ENCODE results near the gene CORO2B. TPM values are rescaled to one million over a fixed set of nuclear protein-coding genes. Genes with fewer than 3 reads are reported as not detected.

The CORO2B gene
- total RNA-seq, 1 donor from 2014 or later, result 3.9 TPM

- H3K27ac Mint-ChIP-seq, result no peak overlapping the region
- no peak overlapping the region for H3K4me3 Mint-ChIP-seq
- TF ChIP-seq, protein P1, sequence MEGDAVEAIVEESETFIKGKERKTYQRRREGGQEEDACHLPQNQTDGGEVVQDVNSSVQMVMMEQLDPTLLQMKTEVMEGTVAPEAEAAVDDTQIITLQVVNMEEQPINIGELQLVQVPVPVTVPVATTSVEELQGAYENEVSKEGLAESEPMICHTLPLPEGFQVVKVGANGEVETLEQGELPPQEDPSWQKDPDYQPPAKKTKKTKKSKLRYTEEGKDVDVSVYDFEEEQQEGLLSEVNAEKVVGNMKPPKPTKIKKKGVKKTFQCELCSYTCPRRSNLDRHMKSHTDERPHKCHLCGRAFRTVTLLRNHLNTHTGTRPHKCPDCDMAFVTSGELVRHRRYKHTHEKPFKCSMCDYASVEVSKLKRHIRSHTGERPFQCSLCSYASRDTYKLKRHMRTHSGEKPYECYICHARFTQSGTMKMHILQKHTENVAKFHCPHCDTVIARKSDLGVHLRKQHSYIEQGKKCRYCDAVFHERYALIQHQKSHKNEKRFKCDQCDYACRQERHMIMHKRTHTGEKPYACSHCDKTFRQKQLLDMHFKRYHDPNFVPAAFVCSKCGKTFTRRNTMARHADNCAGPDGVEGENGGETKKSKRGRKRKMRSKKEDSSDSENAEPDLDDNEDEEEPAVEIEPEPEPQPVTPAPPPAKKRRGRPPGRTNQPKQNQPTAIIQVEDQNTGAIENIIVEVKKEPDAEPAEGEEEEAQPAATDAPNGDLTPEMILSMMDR (conservative IDR thresholded peaks at IDR 0.05), result no peak
These were observed 6.5 kb upstream of the CORO2B start for GRCh38 chr15:68572309-68572708.

GRCh38 chr15:68572921-68573320 is 5.9 kb upstream of the CORO2B start:
- TF ChIP-seq, protein P1 (conservative IDR thresholded peaks at IDR 0.05), result no peak
- Mint-ChIP-seq H3K4me3 (no peak overlapping the region), H3K9me3 (no peaks in the 10 kb centered on the region), H3K36me3 (no peaks in the 10 kb centered on the region), H3K4me1 (ENCODE audit: unreplicated experiment) (peaks cover 43% of the 10 kb centered on the region), H3K27me3 (peaks cover 59% of the 10 kb centered on the region), H3K27ac (no peak overlapping the region)
- DNase-seq (ENCODE audit: extremely low spot score, unreplicated experiment), result no peak

More at GRCh38 chr15:68572309-68572708, 6.5 kb upstream of the CORO2B start:
- DNase-seq (ENCODE audit: extremely low spot score, unreplicated experiment), result no peak
- H3K36me3 Mint-ChIP-seq, result no peaks in the 10 kb centered on the region
- no peaks in the 10 kb centered on the region for H3K9me3 Mint-ChIP-seq
- peaks cover 53% of the 10 kb centered on the region for H3K27me3 Mint-ChIP-seq
- H3K4me1 Mint-ChIP-seq (ENCODE audit: unreplicated experiment), result peaks cover 39% of the 10 kb centered on the region

- TF ChIP-seq, protein P1 (conservative IDR thresholded peaks at IDR 0.05), result no peak
- no peak for DNase-seq (ENCODE audit: extremely low spot score, unreplicated experiment)
- H3K4me3 Mint-ChIP-seq, result no peak overlapping the region
- peaks cover 43% of the 10 kb centered on the region for H3K4me1 Mint-ChIP-seq (ENCODE audit: unreplicated experiment)
- no peaks in the 10 kb centered on the region for H3K36me3 Mint-ChIP-seq
- no peaks in the 10 kb centered on the region for H3K9me3 Mint-ChIP-seq
- peaks cover 61% of the 10 kb centered on the region for H3K27me3 Mint-ChIP-seq
- H3K27ac Mint-ChIP-seq, result no peak overlapping the region
These were observed 4.7 kb upstream of the CORO2B start for GRCh38 chr15:68574046-68574445.

DNA sequence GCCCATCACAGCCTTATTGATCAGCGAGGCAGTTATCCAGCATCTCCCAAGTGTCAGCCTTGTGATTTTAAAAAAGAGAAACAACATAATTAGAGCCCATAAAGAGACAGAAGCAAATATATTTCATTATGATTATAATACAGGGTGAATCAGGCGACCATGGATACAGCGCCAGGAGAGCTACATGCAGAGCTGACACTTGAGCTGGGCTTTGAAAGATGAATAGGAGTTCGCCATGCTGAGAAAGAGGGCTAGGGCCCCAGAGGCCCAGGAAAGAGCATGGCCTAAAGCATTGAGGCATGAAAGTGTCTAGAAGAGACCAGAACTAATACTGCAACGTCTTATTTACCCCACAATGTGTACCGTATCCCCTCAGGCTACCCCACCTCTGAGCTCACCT is 4.2 kb upstream of the CORO2B start:
- TF ChIP-seq, protein P1 (conservative IDR thresholded peaks at IDR 0.05), result no peak
- Mint-ChIP-seq H3K4me3 (no peak overlapping the region), H3K4me1 (ENCODE audit: unreplicated experiment) (peaks cover 43% of the 10 kb centered on the region), H3K27ac (no peak overlapping the region), H3K36me3 (no peaks in the 10 kb centered on the region), H3K9me3 (no peaks in the 10 kb centered on the region), H3K27me3 (peaks cover 59% of the 10 kb centered on the region)
- no peak for DNase-seq (ENCODE audit: extremely low spot score, unreplicated experiment)

DNA sequence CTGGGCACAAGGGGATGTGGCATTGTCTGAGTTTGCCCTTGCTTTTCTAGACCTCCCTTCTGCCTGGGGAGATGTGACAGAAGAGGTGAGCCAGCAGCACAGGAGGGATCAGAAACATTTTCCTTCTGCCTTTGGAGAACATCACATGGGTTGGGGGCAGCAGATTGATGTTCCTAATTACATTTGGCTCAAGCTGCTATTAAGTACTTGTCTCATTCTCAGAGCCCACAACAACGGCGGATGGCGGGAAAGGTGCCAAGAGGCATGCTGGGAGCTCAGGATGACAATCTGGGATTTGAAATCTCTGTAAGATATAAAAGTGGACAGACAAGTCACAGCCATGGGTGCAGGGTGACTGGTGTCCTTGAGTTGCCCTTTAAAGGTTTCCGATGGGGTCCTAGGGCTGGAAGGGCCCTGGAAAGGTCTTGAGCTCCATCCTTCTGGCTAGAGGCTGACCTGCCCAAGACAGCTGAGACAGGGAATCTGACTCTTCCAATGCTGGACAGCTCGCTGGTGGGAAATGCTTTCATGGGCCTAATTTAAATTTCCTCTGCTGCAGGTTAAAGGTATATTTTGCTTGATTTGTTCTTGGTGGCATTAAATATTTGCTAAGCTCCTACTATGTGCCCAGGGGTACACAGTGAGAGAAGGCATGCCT is 2.4 kb upstream of the CORO2B start:
- TF ChIP-seq, protein P1 (conservative IDR thresholded peaks at IDR 0.05), result no peak
- Mint-ChIP-seq H3K36me3 (no peaks in the 10 kb centered on the region), H3K27ac (peak overlapping the region; percentile 18), H3K9me3 (no peaks in the 10 kb centered on the region), H3K4me3 (peak overlapping the region; percentile 76), H3K27me3 (peaks cover 64% of the 10 kb centered on the region), H3K4me1 (ENCODE audit: unreplicated experiment) (peaks cover 43% of the 10 kb centered on the region)
- no peak for DNase-seq (ENCODE audit: extremely low spot score, unreplicated experiment)

Measured in type B pancreatic cell (in vitro differentiated cells).